Hepatocyte (in vitro differentiated cells): ENCODE measurements around the gene PTPRT. TPM values are rescaled to one million over a fixed set of nuclear protein-coding genes. Genes with fewer than 3 reads are reported as not detected.

Experiments used
- DNase-seq: peaks from one replicate; pipeline ENCODE4 v3.0.0-alpha.2; 2016; ENCODE audit warnings: low spot score
- H2AFZ ChIP-seq: fragments of 200-600 bp; sonication (generic); 2 replicates; pipeline ENCODE4 v1.6.0; 2016; ENCODE audit warnings: antibody characterized with exemption, mild to moderate bottlenecking
- H3K27ac ChIP-seq: fragments of 200-600 bp; sonication (generic); 2 replicates; pipeline ENCODE4 v1.5.1; 2016; ENCODE audit warnings: mild to moderate bottlenecking
- H3K27me3 ChIP-seq: fragments of 200-600 bp; sonication (generic); 2 replicates; pipeline ENCODE4 v1.6.1; 2016
- H3K36me3 ChIP-seq: fragments of 200-600 bp; sonication (generic); replicated peaks from 2 replicates; pipeline ENCODE4 v1.5.1; 2016; ENCODE audit warnings: low read depth; ENCODE audit not compliant: insufficient read depth
- H3K4me1 ChIP-seq: fragments of 200-600 bp; sonication (generic); 2 replicates; pipeline ENCODE4 v1.5.1; 2016; ENCODE audit warnings: mild to moderate bottlenecking, moderate library complexity; ENCODE audit not compliant: insufficient read depth
- H3K4me2 ChIP-seq: fragments of 200-600 bp; sonication (generic); 2 replicates; pipeline ENCODE4 v1.6.0; 2016
- H3K4me3 ChIP-seq: fragments of 200-600 bp; sonication (generic); 2 replicates; pipeline ENCODE4 v1.5.1; 2016; ENCODE audit warnings: mild to moderate bottlenecking
- H3K79me2 ChIP-seq: fragments of 200-600 bp; sonication (generic); 2 replicates; pipeline ENCODE4 v1.6.0; 2017; ENCODE audit warnings: mild to moderate bottlenecking
- H3K9me2 ChIP-seq: fragments of 200-600 bp; sonication (generic); replicated peaks from 2 replicates; pipeline ENCODE4 v1.6.0; 2017; ENCODE audit warnings: mild to moderate bottlenecking; ENCODE audit not compliant: insufficient read depth
- H3K9me3 ChIP-seq: fragments of 200-600 bp; sonication (generic); 2 replicates; pipeline ENCODE4 v1.5.1; 2016; ENCODE audit warnings: low read depth, mild to moderate bottlenecking
- H4K20me1 ChIP-seq: fragments of 200-600 bp; sonication (generic); 2 replicates; pipeline ENCODE4 v1.6.0; 2016; ENCODE audit warnings: mild to moderate bottlenecking; ENCODE audit not compliant: insufficient read depth, poor library complexity, severe bottlenecking
- EZH2 ChIP-seq: fragments of 200-600 bp; sonication (generic); IDR thresholded peaks from 2 replicates; pipeline ENCODE4 v1.6.1; 2016; ENCODE audit warnings: antibody characterized with exemption, mild to moderate bottlenecking, borderline replicate concordance
- EZH2phosphoT487 ChIP-seq: fragments of 200-600 bp; sonication (generic); IDR thresholded peaks from one replicate; pipeline ENCODE4 v1.6.1; 2018; ENCODE audit warnings: antibody characterized with exemption, mild to moderate bottlenecking, low read depth, moderate library complexity; ENCODE audit not compliant: unreplicated experiment, severe bottlenecking
- WGBS: methylation state at CpG from one replicate; pipeline ENCODE4 v1.1.6; 2016; ENCODE audit warnings: low lambda C conversion rate; ENCODE audit errors: missing lambda C conversion rate; 5-methylcytosine and 5-hydroxymethylcytosine counted together
- polyA plus RNA-seq: library from polyadenylated mRNA; unstranded; fragments of >200 nt; fragmentation: Nextera tagmentation; extraction: Ambion mirVana; gene quantifications from 2 replicates; pipeline ENCODE4 v1.2.1, GENCODE V29; 2016
- total RNA-seq: library from RNA; depleted of rRNA; stranded (reverse); fragments of >200 nt; gene quantifications from 2 replicates; pipeline ENCODE4 v1.2.3, GENCODE V29; 2014
- TF ChIP-seq, protein P1 (sequence below): fragments of 200-600 bp; sonication (generic); IDR thresholded peaks from 2 replicates; pipeline ENCODE4 v1.5.1; 2016; ENCODE audit warnings: antibody characterized with exemption, mild to moderate bottlenecking; ENCODE audit not compliant: poor library complexity

Gene PTPRT
- total and polyA plus RNA-seq, 2 experiments from 2014 or later: 0.47 to 0.83 TPM

GRCh38 chr20:42889517-42889916, 300.2 kb downstream of the PTPRT start:
- Histone ChIP-seq H3K4me2 (no peak overlapping the region), H3K27me3 (no peaks in the 10 kb centered on the region), H4K20me1 (no peaks in the 10 kb centered on the region), H3K27ac (no peak overlapping the region), H3K4me3 (no peak overlapping the region), H2AFZ (no peak overlapping the region), H3K9me3 (no peaks in the 10 kb centered on the region), H3K9me2 (no peaks in the 10 kb centered on the region), H3K36me3 (no peaks in the 10 kb centered on the region), H3K4me1 (no peaks in the 10 kb centered on the region), H3K79me2 (no peaks in the 10 kb centered on the region)
- WGBS: 96% methylated on average over 3 of the region's 3 CpGs
- DNase-seq: no peak
- TF ChIP-seq EZH2: no peak
- TF ChIP-seq, protein P1, sequence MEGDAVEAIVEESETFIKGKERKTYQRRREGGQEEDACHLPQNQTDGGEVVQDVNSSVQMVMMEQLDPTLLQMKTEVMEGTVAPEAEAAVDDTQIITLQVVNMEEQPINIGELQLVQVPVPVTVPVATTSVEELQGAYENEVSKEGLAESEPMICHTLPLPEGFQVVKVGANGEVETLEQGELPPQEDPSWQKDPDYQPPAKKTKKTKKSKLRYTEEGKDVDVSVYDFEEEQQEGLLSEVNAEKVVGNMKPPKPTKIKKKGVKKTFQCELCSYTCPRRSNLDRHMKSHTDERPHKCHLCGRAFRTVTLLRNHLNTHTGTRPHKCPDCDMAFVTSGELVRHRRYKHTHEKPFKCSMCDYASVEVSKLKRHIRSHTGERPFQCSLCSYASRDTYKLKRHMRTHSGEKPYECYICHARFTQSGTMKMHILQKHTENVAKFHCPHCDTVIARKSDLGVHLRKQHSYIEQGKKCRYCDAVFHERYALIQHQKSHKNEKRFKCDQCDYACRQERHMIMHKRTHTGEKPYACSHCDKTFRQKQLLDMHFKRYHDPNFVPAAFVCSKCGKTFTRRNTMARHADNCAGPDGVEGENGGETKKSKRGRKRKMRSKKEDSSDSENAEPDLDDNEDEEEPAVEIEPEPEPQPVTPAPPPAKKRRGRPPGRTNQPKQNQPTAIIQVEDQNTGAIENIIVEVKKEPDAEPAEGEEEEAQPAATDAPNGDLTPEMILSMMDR: no peak
- TF ChIP-seq EZH2phosphoT487: no peak

GRCh38 chr20:42887281-42887680, 302.4 kb downstream of the PTPRT start:
- Histone ChIP-seq H3K27ac (no peak overlapping the region), H2AFZ (no peak overlapping the region), H3K4me2 (no peak overlapping the region), H3K79me2 (no peaks in the 10 kb centered on the region), H3K27me3 (no peaks in the 10 kb centered on the region), H3K4me1 (no peaks in the 10 kb centered on the region), H3K4me3 (no peak overlapping the region), H3K9me3 (no peaks in the 10 kb centered on the region), H4K20me1 (no peaks in the 10 kb centered on the region), H3K36me3 (no peaks in the 10 kb centered on the region), H3K9me2 (no peaks in the 10 kb centered on the region)
- TF ChIP-seq, protein P1: no peak
- TF ChIP-seq EZH2 (no peak), EZH2phosphoT487 (no peak)
- 84% methylated on average over 3 of the region's 3 CpGs for WGBS
- DNase-seq: no peak

- H3K4me1 ChIP-seq: no peaks in the 10 kb centered on the region
- no peak overlapping the region for H3K4me2 ChIP-seq
- H3K9me3 ChIP-seq: no peaks in the 10 kb centered on the region
- no peak overlapping the region for H3K4me3 ChIP-seq
- no peak overlapping the region for H2AFZ ChIP-seq
- no peak overlapping the region for H3K27ac ChIP-seq
- no peaks in the 10 kb centered on the region for H4K20me1 ChIP-seq
- H3K79me2 ChIP-seq: no peaks in the 10 kb centered on the region
- TF ChIP-seq, protein P1: no peak
- TF ChIP-seq EZH2: no peak
- TF ChIP-seq EZH2phosphoT487: no peak
- H3K9me2 ChIP-seq: no peaks in the 10 kb centered on the region
- DNase-seq: no peak
- no peaks in the 10 kb centered on the region for H3K27me3 ChIP-seq
- WGBS: 62% methylated on average over 2 of the region's 2 CpGs
- H3K36me3 ChIP-seq: no peaks in the 10 kb centered on the region
Observed at GRCh38 chr20:42886801-42887200, 302.9 kb downstream of the PTPRT start.

DNA sequence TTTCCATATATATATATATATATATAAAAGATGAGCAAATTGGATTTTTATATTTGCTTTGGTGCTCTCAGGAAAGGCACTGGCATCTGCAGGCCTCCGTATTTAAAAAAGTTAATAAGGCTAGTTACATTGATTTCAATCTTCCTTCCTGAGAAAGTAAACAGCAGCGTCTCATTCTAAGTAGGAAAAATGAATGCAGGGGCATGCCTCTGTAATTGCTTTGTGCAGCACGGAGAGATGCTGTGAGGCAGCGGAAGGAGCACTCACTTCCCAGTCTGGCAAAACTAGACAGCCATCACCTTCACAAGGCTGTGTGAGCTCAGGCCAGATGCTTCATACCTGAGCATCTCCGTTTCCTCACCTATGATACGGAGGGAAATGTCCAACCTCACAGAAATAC, 303.7 kb downstream of the PTPRT start:
- no peak overlapping the region for H3K27ac ChIP-seq
- 80% methylated on average over 6 of the region's 6 CpGs for WGBS
- H3K79me2 ChIP-seq: no peaks in the 10 kb centered on the region

More for the DNA sequence above, 303.7 kb downstream of the PTPRT start:
- TF ChIP-seq, protein P1: no peak
- no peak for TF ChIP-seq EZH2phosphoT487
- no peak for TF ChIP-seq EZH2
- no peaks in the 10 kb centered on the region for H4K20me1 ChIP-seq
- no peaks in the 10 kb centered on the region for H3K9me3 ChIP-seq
- H3K27me3 ChIP-seq: no peaks in the 10 kb centered on the region
- H2AFZ ChIP-seq: no peak overlapping the region
- no peak overlapping the region for H3K4me2 ChIP-seq
- H3K9me2 ChIP-seq: no peaks in the 10 kb centered on the region
- H3K36me3 ChIP-seq: no peaks in the 10 kb centered on the region
- DNase-seq: no peak
- H3K4me3 ChIP-seq: no peak overlapping the region
- H3K4me1 ChIP-seq: no peaks in the 10 kb centered on the region
